Measurements from ENCODE around the gene HMCN1.
"Not testable (repeated sequence)": the region's sequence is repeated elsewhere in the genome, so short reads cannot be mapped to it uniquely, and the experiment has no call there.

Gene HMCN1

DNA sequence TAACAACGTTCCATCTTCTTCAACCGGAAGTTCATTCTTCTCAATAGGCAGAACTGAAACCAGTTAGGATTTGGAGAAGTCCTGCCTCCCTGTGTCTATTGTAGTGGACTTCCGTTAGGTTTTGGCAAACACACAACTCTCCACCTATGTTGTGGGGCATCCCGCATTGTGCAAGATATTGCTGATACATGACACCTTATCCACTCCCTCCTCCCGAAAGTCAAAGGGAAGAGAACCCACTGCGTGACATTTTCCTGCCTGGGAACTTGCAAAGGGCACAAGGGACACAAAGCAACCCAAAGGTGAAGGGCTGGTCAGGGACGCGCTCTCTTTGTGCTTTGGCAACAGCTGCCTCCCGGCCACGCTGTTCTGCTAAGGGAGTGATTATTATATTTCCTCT, 476.1 kb downstream of the HMCN1 start:
- DNase-seq (ENCODE audit: low read depth, low spot score): no peak
- no peak overlapping the region for H3K27ac ChIP-seq

GRCh38 chr1:186211583-186211982, 477.4 kb downstream of the HMCN1 start:
- not testable (repeated sequence) for H3K27ac ChIP-seq; DNase-seq (ENCODE audit: low read depth, low spot score)

- no peak overlapping the region for H3K27ac ChIP-seq
- peak; percentile 61 for DNase-seq (ENCODE audit: low read depth, low spot score)
These were observed 478.5 kb downstream of the HMCN1 start for GRCh38 chr1:186212568-186213224.

DNA sequence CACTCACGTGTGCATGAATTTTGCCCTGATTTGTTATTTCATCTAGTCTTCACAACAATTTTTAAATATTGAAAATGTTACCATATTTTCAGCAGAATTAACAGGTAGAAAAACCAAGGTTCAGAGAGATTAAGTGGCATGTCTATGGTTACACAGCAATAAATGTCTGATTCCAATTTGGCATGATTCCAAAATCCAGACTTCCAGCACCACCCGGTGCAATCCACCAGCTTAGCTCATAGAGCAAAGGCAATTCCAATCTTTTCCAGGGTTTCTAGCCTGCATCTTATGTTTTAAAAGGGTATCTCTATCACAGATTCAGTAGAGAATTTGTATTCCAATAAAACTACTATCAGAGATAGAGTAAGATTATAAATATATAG, 479.0 kb downstream of the HMCN1 start:
- no peak for DNase-seq (ENCODE audit: low read depth, low spot score)
- H3K27ac ChIP-seq: no peak overlapping the region

DNA sequence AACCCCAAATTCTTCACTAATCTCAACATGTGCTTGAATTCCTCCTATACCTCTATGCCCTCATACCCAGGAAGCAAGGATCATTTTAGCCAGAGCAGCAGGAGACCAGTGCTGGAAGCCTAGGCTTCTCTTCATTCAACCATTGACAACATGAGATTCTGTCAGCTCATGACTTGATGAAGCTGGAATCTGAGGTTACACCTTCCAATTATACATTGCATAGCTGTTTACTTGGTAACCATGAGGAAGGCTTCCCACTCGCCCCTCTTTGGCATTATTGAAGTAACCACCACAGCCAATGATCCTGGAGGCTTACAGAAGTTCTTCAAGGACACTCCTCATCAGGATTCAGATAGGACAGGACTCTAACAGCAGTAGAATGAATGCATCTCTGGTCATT, 480.6 kb downstream of the HMCN1 start:
- no peak for DNase-seq (ENCODE audit: low read depth, low spot score)
- H3K27ac ChIP-seq: no peak overlapping the region

- no peak for DNase-seq (ENCODE audit: low read depth, low spot score)
- H3K27ac ChIP-seq: no peak overlapping the region
These were observed 481.4 kb downstream of the HMCN1 start for GRCh38 chr1:186215636-186216035.

DNA sequence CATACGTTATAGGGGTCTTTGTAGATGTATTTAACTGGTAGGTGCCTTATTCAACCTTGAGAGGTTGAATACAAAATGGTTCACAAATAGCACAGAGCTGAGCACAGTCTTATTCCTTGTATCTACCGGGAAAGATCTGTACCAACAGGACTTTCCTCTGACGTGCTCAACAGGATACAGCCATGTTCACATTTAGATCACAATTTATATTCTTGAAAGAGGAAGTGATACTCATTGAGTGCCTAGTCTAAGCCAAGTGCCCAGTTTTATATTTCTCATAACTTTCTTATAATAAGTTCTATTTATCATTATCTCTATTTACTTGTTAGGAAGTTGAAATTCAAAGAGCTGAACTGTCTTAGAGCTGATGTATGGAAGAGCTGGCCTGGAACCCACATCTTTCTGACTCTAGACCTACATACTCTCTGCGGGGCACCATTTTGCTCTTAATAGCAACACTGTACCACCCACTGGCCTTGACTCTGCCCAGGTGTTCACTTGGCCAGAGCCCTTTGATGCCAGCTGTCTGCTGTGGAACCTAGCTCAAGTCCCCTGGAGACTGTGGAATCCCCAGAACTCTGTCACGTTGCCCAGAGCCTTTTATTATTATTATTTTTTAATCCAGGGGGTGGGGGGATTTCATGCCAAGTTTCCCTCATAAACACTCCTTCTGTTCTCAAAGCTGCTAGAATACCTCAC, 484.6 kb downstream of the HMCN1 start:
- no peak overlapping the region for H3K27ac ChIP-seq
- DNase-seq (ENCODE audit: low read depth, low spot score): no peak

DNA sequence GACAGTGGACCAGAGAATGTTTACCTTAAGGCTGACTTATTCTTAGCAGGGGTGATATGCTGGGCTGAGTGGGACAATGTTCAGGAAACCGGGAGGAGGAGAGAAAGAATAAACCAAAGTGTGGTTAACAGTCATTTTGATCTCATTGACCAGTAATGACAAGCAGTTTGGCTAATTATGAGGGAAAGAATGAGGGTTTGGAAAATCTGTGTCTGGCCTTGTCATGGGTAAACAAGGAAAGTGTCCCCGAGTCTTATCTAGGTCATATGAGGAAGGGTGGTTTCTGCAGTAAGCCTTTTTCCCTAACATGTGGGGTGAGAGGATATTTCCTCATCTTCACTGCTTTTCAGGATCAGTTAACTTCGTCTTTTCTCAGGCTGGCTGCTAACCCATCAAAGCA, 485.9 kb downstream of the HMCN1 start:
- DNase-seq (ENCODE audit: low read depth, low spot score): no peak
- H3K27ac ChIP-seq: no peak overlapping the region

GRCh38 chr1:186220911-186221310, 486.7 kb downstream of the HMCN1 start:
- no peak for DNase-seq (ENCODE audit: low read depth, low spot score)
- no peak overlapping the region for H3K27ac ChIP-seq

- no peak overlapping the region for H3K27ac ChIP-seq
- no peak for DNase-seq (ENCODE audit: low read depth, low spot score)
These were observed 490.9 kb downstream of the HMCN1 start for GRCh38 chr1:186225096-186225495.

DNA sequence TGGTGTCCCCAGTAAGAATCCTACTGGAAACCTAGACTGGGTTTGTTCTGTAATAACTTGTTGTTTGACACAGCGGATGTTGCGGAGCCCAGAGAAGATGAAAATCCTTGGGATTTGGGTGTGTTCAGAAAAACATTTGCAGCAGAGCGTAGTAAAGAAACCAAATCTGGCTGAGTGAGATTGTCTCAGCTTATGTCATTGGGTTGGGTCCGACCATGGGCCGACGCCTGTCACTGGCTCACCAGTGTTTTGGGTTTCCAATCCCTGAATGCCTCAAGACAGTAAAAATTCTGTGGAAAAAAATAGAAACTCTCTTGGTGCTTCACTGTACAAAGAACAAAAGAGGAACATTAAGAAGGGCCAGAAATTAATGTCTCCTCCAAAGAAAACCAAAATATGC, 494.6 kb downstream of the HMCN1 start:
- no peak overlapping the region for H3K27ac ChIP-seq
- no peak for DNase-seq (ENCODE audit: low read depth, low spot score)

DNA sequence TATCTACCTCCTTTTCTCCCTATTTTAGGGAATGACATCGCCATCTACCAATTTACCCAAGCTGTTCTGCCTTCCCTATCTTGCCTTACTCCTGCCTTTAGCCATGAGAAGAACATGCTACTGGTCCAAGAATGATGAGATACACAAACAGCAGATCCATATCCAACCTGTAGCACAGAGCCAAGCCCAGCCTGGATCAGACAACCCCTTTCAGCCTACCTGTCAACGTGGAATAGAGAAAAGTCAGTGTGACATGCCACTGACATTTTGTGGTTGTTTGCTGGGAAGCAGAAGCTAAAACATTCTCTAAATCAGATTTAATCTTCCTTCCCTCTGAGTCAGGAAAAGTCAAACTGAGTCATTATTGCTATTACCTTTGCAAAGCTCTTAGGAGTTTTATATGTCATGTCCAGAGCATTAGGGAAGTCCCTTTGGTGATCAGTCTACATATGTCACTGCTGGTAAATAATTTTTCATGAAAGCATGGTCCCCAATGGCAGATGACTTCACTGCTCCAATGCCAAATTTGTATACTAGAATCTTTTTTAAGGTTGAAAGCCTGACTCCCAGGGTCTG, 497.8 kb downstream of the HMCN1 start:
- H3K27ac ChIP-seq: peak overlapping the region; percentile 17
- DNase-seq (ENCODE audit: low read depth, low spot score): peak; percentile 26

GRCh38 chr1:186234976-186235686, 500.9 kb downstream of the HMCN1 start:
- peak overlapping the region; percentile 23 for H3K27ac ChIP-seq
- DNase-seq (ENCODE audit: low read depth, low spot score): no peak

DNA sequence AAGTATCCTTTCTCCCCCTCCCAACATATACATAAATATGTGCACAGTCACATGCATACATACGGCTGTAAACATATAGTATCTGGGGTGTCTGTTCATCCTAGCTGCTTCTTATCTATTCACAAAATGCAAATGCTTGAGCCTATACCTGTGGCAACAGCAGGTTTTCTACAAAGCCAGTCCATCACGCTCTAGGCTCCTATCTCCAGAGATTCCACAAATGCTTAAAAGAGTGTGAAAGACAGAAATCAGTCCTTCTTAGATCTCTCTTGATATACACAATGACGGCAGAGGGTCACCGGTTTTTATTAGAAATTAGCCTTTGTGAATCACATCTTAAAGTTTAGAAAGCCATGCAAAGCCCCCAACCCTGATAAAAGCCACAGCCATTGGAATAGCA, 501.5 kb downstream of the HMCN1 start:
- no peak for DNase-seq (ENCODE audit: low read depth, low spot score)
- H3K27ac ChIP-seq: no peak overlapping the region

GRCh38 chr1:186236921-186237320, 502.7 kb downstream of the HMCN1 start:
- H3K27ac ChIP-seq: peak overlapping the region; percentile 41
- peak; percentile 70 for DNase-seq (ENCODE audit: low read depth, low spot score)

- no peak for DNase-seq (ENCODE audit: low read depth, low spot score)
- H3K27ac ChIP-seq: no peak overlapping the region
These were observed 505.0 kb downstream of the HMCN1 start for GRCh38 chr1:186239171-186239570.

GRCh38 chr1:186240436-186240835, 506.2 kb downstream of the HMCN1 start:
- no peak overlapping the region for H3K27ac ChIP-seq
- DNase-seq (ENCODE audit: low read depth, low spot score): no peak

All from epithelial cell of prostate (primary cell).